Hematopoietic multipotent progenitor cell treated with erythropoietin and hydrocortisone succinate and interleukin-3 and kit ligand, for 4 days (in vitro differentiated cells): ENCODE results near the gene EFNA5.

Experiments
- DNase-seq: peaks from one replicate; pipeline ENCODE4 v3.0.0-alpha.2; 2015

EFNA5 gene

GRCh38 chr5:107567901-107568671, 102.7 kb downstream of the EFNA5 start:
- DNase-seq = no peak

- DNase-seq = no peak
These were observed 103.8 kb downstream of the EFNA5 start for GRCh38 chr5:107566986-107567385.

GRCh38 chr5:107565791-107566767, 104.7 kb downstream of the EFNA5 start:
- DNase-seq = no peak

GRCh38 chr5:107564931-107565372, 105.8 kb downstream of the EFNA5 start:
- DNase-seq = no peak

GRCh38 chr5:107563959-107564544, 106.7 kb downstream of the EFNA5 start:
- no peak for DNase-seq

- DNase-seq = no peak
These were observed 110.4 kb downstream of the EFNA5 start for GRCh38 chr5:107560377-107560776.

- DNase-seq = no peak
These were observed 111.8 kb downstream of the EFNA5 start for GRCh38 chr5:107558823-107559375.

GRCh38 chr5:107557051-107557658, 113.6 kb downstream of the EFNA5 start:
- no peak for DNase-seq

- DNase-seq = no peak
These were observed 114.2 kb downstream of the EFNA5 start for GRCh38 chr5:107556575-107556974.

GRCh38 chr5:107555425-107556090, 115.2 kb downstream of the EFNA5 start:
- no peak for DNase-seq

GRCh38 chr5:107554776-107555424, 115.8 kb downstream of the EFNA5 start:
- DNase-seq = no peak

- DNase-seq = no peak
These were observed 117.6 kb downstream of the EFNA5 start for GRCh38 chr5:107553117-107553555.

GRCh38 chr5:107551088-107551487, 119.6 kb downstream of the EFNA5 start:
- DNase-seq = no peak

GRCh38 chr5:107549567-107549966, 121.2 kb downstream of the EFNA5 start:
- no peak for DNase-seq

GRCh38 chr5:107548477-107548876, 122.3 kb downstream of the EFNA5 start:
- no peak for DNase-seq

GRCh38 chr5:107546719-107547118, 124.0 kb downstream of the EFNA5 start:
- no peak for DNase-seq

GRCh38 chr5:107545486-107545885, 125.3 kb downstream of the EFNA5 start:
- DNase-seq = no peak

GRCh38 chr5:107544967-107545366, 125.8 kb downstream of the EFNA5 start:
- no peak for DNase-seq

GRCh38 chr5:107544476-107544875, 126.3 kb downstream of the EFNA5 start:
- DNase-seq = no peak

GRCh38 chr5:107543868-107544267, 126.9 kb downstream of the EFNA5 start:
- DNase-seq = no peak

GRCh38 chr5:107542831-107543231, 127.9 kb downstream of the EFNA5 start:
- no peak for DNase-seq
